ENCODE measurements around the gene CD84. TPM values are rescaled to one million over a fixed set of nuclear protein-coding genes. Genes with fewer than 3 reads are reported as not detected.
"Not testable (repeated sequence)": the region's sequence is repeated elsewhere in the genome, so short reads cannot be mapped to it uniquely, and the experiment has no call there.

Gene CD84
- total RNA-seq, 2 experiments from 2014 or later: 32.7 to 36.9 TPM

- TF ChIP-seq CTCF (IDR thresholded peaks at IDR 0.05): no peak
- Mint-ChIP-seq H3K4me1 (ENCODE audit: low read depth) (peaks cover 84% of the 10 kb centered on the region), H3K27ac (peak overlapping the region; percentile 87), H3K9me3 (peaks cover 2% of the 10 kb centered on the region), H3K36me3 (ENCODE audit: low read depth) (peaks cover 76% of the 10 kb centered on the region), H3K4me3 (peak overlapping the region; percentile 49), H3K27me3 (no peaks in the 10 kb centered on the region)
- Histone ChIP-seq H3K4me3 (ENCODE audit: low read length) (no peak overlapping the region), H3K27ac (ENCODE audit: low read depth in 1 of 2, low read length in 2 of 2) (peak overlapping the region in 1 of 2 donors; percentile 35), H3K9me3 (ENCODE audit: control insufficient read depth in 1 of 2, insufficient read depth in 1 of 2, low read length in 2 of 2) (no peaks in the 10 kb centered on the region), H3K36me3 (ENCODE audit: insufficient read depth, low read length) (peaks cover 22% of the 10 kb centered on the region), H3K27me3 (ENCODE audit: control insufficient read depth in 1 of 2, insufficient read depth in 2 of 2, low read length in 2 of 2) (no peaks in the 10 kb centered on the region), H3K4me1 (ENCODE audit: insufficient read depth, low read length) (peaks cover 62% of the 10 kb centered on the region)
- intact Hi-C loops (cut with DNase I, micrococcal nuclease): no loop called here
- DNase-seq (no peak), ATAC-seq (ENCODE audit: poor library complexity) (no peak)
- ChIA-PET POLR2A (interaction anchor here (1.0 to 12.1 kb wide), 6 partner anchors 12 to 114 kb away, joined by 3 to 189 read pairs (median 4); partner anchors contain the start of genes CD84 and SLAMF6), CTCF (interaction anchor here (1.0 to 2.2 kb wide), 4 partner anchors 10 to 97 kb away, joined by 3 to 13 read pairs (median 4); no protein-coding TSS in a partner anchor)
Measured at GRCh38 chr1:160565564-160565963, 13.7 kb downstream of the CD84 start.

GRCh38 chr1:160563230-160563629 lies 16.1 kb downstream of the CD84 start:
- H3K4me1 Mint-ChIP-seq (ENCODE audit: low read depth): peaks cover 88% of the 10 kb centered on the region
- H3K4me3 ChIP-seq (ENCODE audit: low read length); H3K27ac ChIP-seq (ENCODE audit: low read depth in 1 of 2, low read length in 2 of 2); CTCF ChIA-PET; H3K27me3 Mint-ChIP-seq; H3K4me3 Mint-ChIP-seq; intact Hi-C loops (cut with DNase I, micrococcal nuclease); ATAC-seq (ENCODE audit: poor library complexity); DNase-seq; H3K9me3 Mint-ChIP-seq; H3K9me3 ChIP-seq (ENCODE audit: control insufficient read depth in 1 of 2, insufficient read depth in 1 of 2, low read length in 2 of 2); H3K27me3 ChIP-seq (ENCODE audit: control insufficient read depth in 1 of 2, insufficient read depth in 2 of 2, low read length in 2 of 2): not testable (repeated sequence)
- H3K36me3 Mint-ChIP-seq (ENCODE audit: low read depth): peaks cover 86% of the 10 kb centered on the region
- Histone ChIP-seq H3K4me1 (ENCODE audit: insufficient read depth, low read length) (peaks cover 43% of the 10 kb centered on the region), H3K36me3 (ENCODE audit: insufficient read depth, low read length) (peaks cover 22% of the 10 kb centered on the region)
- POLR2A ChIA-PET: interaction anchor here (0.7 to 12.1 kb wide), 4 partner anchors 9 to 35 kb away, joined by 3 to 189 read pairs (median 4); partner anchors contain the start of gene CD84
- H3K27ac Mint-ChIP-seq: peak overlapping the region; percentile 83

- peaks cover 22% of the 10 kb centered on the region for H3K36me3 ChIP-seq (ENCODE audit: insufficient read depth, low read length)
- H3K4me3 ChIP-seq (ENCODE audit: low read length); H3K4me3 Mint-ChIP-seq; H3K27me3 ChIP-seq (ENCODE audit: control insufficient read depth in 1 of 2, insufficient read depth in 2 of 2, low read length in 2 of 2); H3K27me3 Mint-ChIP-seq; H3K9me3 Mint-ChIP-seq; H3K27ac ChIP-seq (ENCODE audit: low read depth in 1 of 2, low read length in 2 of 2); ATAC-seq (ENCODE audit: poor library complexity); H3K9me3 ChIP-seq (ENCODE audit: control insufficient read depth in 1 of 2, insufficient read depth in 1 of 2, low read length in 2 of 2); DNase-seq; CTCF ChIA-PET; intact Hi-C loops (cut with DNase I, micrococcal nuclease): not testable (repeated sequence)
- POLR2A ChIA-PET: interaction anchor here (1.3 to 12.1 kb wide), 3 partner anchors 8 to 14 kb away, joined by 3 to 189 read pairs (median 5); partner anchors contain the start of gene CD84
- peaks cover 43% of the 10 kb centered on the region for H3K4me1 ChIP-seq (ENCODE audit: insufficient read depth, low read length)
- peaks cover 81% of the 10 kb centered on the region for H3K36me3 Mint-ChIP-seq (ENCODE audit: low read depth)
- peak overlapping the region; percentile 83 for H3K27ac Mint-ChIP-seq
- peaks cover 86% of the 10 kb centered on the region for H3K4me1 Mint-ChIP-seq (ENCODE audit: low read depth)
Measured at GRCh38 chr1:160562745-160563144, 16.6 kb downstream of the CD84 start.

- CTCF ChIA-PET: interaction anchor here (1.1 to 1.9 kb wide), 3 partner anchors 19 to 46 kb away, joined by 4 to 6 read pairs (median 5); partner anchors contain the start of gene CD84
- ATAC-seq (ENCODE audit: poor library complexity) (no peak), DNase-seq (no peak)
- POLR2A ChIA-PET: interaction anchor here (0.6 to 12.1 kb wide), 8 partner anchors 7 to 61 kb away, joined by 3 to 189 read pairs (median 4); partner anchors contain the start of genes CD84 and SLAMF6
- intact Hi-C loops (cut with DNase I, micrococcal nuclease): loop anchor here in 1 of 2 experiments (2.0 kb wide), 1 partner anchor 16 kb away; no protein-coding TSS in a partner anchor
- TF ChIP-seq CTCF (IDR thresholded peaks at IDR 0.05): no peak
- H3K36me3 Mint-ChIP-seq (ENCODE audit: low read depth): peaks cover 81% of the 10 kb centered on the region
- peak overlapping the region; percentile 70 for H3K4me3 Mint-ChIP-seq
- peaks cover 78% of the 10 kb centered on the region for H3K4me1 Mint-ChIP-seq (ENCODE audit: low read depth)
- peaks cover 35% of the 10 kb centered on the region for H3K4me1 ChIP-seq (ENCODE audit: insufficient read depth, low read length)
- no peaks in the 10 kb centered on the region for H3K27me3 ChIP-seq (ENCODE audit: control insufficient read depth in 1 of 2, insufficient read depth in 2 of 2, low read length in 2 of 2)
- peaks cover 22% of the 10 kb centered on the region for H3K36me3 ChIP-seq (ENCODE audit: insufficient read depth, low read length)
- H3K4me3 ChIP-seq (ENCODE audit: low read length): no peak overlapping the region
- H3K27ac ChIP-seq (ENCODE audit: low read depth in 1 of 2, low read length in 2 of 2): peak overlapping the region; percentile 33 to 77
- peaks cover 2% of the 10 kb centered on the region for H3K9me3 Mint-ChIP-seq
- no peaks in the 10 kb centered on the region for H3K9me3 ChIP-seq (ENCODE audit: control insufficient read depth in 1 of 2, insufficient read depth in 1 of 2, low read length in 2 of 2)
- peak overlapping the region; percentile 83 for H3K27ac Mint-ChIP-seq
- H3K27me3 Mint-ChIP-seq: no peaks in the 10 kb centered on the region
Measured at GRCh38 chr1:160560806-160561205, 18.5 kb downstream of the CD84 start.
